ENCODE results near the gene ST6GALNAC4.

DNA sequence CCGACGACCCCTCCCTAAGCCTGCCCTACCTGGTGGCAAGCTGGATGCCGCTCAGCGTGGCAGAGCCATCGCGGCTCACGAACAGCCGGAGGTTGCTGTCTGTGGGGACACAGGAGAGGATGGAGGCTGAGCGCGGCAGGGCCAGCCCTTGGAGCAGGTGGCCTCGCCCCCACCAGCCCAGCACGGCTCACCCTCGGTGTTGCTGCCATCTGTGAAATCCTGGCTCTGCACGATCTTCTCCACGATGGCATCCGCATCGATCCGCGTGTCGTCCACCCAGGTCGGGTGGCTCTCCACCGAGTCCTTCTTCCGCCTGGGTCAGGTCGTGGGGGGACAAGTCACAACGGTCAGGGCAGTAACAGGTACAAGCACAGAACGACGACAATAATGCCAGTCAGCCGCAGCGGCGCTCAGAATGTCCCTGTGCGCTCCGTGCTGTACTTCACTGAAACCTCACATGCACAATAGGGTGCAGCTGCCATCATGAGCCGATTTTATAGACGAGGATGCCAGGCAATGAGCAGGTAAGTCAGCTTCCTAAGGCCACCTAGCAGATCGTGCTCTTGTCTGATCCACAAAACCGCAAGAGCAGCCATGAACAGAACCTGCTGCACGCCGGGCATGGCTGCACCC lies 27.9 kb upstream of the ST6GALNAC4 start:
- TF ChIP-seq, protein P1, sequence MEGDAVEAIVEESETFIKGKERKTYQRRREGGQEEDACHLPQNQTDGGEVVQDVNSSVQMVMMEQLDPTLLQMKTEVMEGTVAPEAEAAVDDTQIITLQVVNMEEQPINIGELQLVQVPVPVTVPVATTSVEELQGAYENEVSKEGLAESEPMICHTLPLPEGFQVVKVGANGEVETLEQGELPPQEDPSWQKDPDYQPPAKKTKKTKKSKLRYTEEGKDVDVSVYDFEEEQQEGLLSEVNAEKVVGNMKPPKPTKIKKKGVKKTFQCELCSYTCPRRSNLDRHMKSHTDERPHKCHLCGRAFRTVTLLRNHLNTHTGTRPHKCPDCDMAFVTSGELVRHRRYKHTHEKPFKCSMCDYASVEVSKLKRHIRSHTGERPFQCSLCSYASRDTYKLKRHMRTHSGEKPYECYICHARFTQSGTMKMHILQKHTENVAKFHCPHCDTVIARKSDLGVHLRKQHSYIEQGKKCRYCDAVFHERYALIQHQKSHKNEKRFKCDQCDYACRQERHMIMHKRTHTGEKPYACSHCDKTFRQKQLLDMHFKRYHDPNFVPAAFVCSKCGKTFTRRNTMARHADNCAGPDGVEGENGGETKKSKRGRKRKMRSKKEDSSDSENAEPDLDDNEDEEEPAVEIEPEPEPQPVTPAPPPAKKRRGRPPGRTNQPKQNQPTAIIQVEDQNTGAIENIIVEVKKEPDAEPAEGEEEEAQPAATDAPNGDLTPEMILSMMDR (IDR thresholded peaks at IDR 0.05): no peak
- no peak for TF ChIP-seq EZH2 (IDR thresholded peaks at IDR 0.05)
